Measurements from ENCODE around the gene WDR49. TPM values are rescaled to one million over a fixed set of nuclear protein-coding genes. Genes with fewer than 3 reads are reported as not detected.

Gene WDR49
- total RNA-seq, 1 experiment from 2014 or later: 0.12 TPM

DNA sequence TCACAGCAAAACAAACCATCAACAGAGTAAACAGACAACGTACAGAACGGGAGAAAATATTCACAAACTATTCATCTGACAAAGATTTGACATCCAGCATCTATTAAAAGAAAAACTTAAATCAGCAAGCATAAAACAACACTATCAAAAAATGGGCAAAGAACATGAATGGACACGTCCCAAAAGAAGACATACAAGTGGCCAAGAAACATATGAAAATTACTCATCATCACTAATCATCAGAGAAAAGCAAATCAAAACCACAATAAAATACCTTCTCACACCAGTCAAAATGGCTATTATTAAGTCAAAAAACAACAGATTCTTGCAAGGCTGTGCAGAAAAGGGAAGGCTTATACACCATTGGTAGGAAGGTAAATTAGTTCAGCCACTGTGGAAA lies 166.2 kb downstream of the WDR49 start:
- DNase-seq (ENCODE audit: low read depth): no peak

GRCh38 chr3:167484551-167484950 lies 169.2 kb downstream of the WDR49 start:
- no peak for DNase-seq (ENCODE audit: low read depth)

- no peak for DNase-seq (ENCODE audit: low read depth)
Measured at GRCh38 chr3:167483708-167484475, 169.8 kb downstream of the WDR49 start.

GRCh38 chr3:167481164-167481563 lies 172.6 kb downstream of the WDR49 start:
- DNase-seq (ENCODE audit: low read depth): no peak

- DNase-seq (ENCODE audit: low read depth): no peak
Measured at GRCh38 chr3:167480748-167481147, 173.0 kb downstream of the WDR49 start.

DNA sequence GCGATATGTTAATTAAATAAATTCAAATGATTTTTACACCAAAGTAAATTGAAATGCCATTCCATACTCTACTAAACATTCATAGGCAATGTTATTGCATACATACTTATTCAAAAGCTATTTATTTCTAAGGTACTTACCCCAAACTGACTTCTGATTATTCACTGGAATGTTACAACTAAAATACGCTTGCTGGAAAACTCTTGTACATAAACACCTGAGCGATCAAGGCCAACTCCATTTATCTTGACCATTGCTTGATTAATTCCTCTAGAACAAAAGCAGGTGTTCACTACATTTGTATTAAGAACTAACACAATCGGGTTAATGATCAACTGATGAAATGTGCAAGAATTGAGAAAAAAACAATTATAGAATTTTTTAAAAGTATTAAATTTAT lies 179.9 kb downstream of the WDR49 start, which contains the start of gene SERPINI2:
Gene SERPINI2 (minus strand): TSS at position 180 of the 400 bp plus-strand sequence. CDS start 2,208 bp downstream, outside the sequence.
- no peak for DNase-seq (ENCODE audit: low read depth)

DNA sequence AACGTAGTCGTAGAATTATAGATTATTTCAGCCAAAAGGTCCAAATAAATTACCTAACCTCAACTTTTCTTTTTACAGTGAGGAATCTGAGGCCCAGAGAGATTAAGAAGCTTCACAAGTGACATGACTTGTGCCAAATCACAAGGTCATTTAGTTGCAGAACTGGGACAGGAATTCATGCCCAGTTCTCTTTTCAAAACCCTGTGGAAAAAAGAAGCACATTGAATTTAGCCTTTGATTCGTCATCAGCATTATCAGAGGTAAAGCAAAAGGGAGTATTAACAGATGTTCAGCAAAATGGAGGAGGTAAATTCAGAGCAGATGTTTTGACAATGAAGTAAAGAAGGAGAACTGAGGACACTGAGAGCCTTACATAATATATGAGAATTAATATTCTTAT lies 184.4 kb downstream of the WDR49 start:
- DNase-seq (ENCODE audit: low read depth): no peak

DNA sequence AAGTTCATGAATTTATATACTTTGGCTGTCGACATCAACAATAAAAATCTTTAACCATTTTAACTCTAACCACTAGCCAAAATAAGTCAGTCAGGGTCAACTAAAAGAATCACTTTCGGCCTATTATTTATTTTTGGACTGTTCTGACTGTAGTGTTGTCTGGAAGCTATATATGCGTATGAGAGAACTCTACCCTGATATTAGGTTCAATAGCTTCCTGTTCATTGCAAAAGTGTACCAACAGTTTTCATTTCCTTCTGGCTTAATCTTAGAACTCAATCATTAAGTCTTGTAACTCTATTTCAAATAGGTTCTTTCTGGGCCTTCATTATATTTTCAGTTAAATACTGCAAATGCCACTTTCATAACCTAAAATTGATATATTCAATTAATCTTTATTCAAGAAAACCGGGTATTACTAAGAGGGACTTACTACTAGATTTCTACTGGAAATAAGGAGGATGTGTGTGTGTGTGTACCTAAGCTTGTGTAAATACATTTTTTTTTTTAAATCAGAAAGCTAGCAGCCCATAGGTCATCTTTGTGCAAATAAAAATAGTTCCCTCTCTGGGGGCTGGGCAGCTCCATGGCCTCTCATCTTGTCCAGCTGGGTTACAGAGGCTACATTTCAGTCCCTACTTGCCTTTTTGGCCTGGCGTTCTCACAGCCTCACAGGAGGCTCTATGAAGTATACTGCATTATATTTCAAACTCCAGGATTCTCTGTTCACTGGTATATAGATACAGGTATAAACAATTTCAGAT lies 185.7 kb downstream of the WDR49 start:
- no peak for DNase-seq (ENCODE audit: low read depth)

DNA sequence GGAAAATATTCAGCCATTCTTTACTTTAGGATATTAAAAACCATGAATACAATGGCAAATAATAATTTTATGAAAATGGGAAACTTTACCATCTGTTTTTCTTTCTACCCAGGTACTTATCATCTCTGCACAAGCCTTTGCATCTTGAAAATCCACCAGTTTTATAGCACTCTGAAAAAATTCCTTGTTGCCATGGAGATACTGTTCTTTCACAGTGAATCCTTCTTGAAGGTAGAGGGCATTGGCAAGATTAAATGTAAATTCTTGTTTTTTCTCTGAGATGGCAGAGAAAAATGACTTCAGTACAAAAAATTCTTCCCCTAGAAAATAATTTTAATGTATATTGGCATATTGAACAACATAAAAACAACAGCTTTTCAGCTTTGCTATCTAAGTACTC lies 186.8 kb downstream of the WDR49 start:
- no peak for DNase-seq (ENCODE audit: low read depth)

- DNase-seq (ENCODE audit: low read depth): no peak
Measured at GRCh38 chr3:167456157-167456799, 197.5 kb downstream of the WDR49 start.

DNA sequence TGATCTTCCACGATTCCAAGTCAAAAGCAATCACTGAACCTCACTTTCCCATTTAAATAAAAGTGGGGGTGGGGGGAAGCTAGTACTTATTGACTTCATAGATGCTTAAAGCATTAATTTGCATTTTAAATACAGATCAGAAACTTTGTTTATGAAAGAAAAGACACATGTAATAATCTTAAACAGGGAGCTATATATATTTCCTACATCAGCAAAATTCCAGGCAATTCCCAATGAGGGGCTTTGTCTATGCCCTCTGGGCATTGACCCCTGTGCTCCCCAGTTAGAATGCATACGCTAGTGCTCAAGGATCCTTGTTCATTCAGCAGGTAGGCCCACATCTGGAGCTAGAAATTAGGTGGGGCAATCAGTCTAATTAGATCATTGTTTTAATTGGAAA lies 199.9 kb downstream of the WDR49 start:
- no peak for DNase-seq (ENCODE audit: low read depth)

- DNase-seq (ENCODE audit: low read depth): no peak
Measured at GRCh38 chr3:167451282-167451681, 202.5 kb downstream of the WDR49 start.

DNA sequence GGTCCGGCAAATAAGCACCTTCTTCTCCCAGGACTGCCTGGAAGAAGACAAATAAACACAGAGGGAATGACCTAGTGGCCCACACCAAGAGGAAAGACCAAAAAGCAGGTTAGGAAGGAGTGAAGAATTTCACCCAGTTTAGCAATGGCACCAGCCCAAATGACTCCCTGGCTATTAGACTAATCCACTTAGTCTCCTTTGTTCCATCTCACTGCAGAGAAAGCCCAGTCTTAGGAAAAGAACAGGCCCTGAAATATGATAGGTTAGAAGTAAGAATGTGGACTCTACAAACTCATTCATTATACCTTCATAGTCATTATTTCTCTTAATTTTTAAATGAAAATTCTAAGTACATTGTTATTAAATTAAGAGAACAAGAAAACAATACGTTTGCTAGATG lies 203.1 kb downstream of the WDR49 start:
- DNase-seq (ENCODE audit: low read depth): no peak

- no peak for DNase-seq (ENCODE audit: low read depth)
Measured at GRCh38 chr3:167450195-167450594, 203.5 kb downstream of the WDR49 start.

- DNase-seq (ENCODE audit: low read depth): no peak
Measured at GRCh38 chr3:167445491-167445890, 208.3 kb downstream of the WDR49 start.

- no peak for DNase-seq (ENCODE audit: low read depth)
Measured at GRCh38 chr3:167441256-167441655, 212.5 kb downstream of the WDR49 start.

DNA sequence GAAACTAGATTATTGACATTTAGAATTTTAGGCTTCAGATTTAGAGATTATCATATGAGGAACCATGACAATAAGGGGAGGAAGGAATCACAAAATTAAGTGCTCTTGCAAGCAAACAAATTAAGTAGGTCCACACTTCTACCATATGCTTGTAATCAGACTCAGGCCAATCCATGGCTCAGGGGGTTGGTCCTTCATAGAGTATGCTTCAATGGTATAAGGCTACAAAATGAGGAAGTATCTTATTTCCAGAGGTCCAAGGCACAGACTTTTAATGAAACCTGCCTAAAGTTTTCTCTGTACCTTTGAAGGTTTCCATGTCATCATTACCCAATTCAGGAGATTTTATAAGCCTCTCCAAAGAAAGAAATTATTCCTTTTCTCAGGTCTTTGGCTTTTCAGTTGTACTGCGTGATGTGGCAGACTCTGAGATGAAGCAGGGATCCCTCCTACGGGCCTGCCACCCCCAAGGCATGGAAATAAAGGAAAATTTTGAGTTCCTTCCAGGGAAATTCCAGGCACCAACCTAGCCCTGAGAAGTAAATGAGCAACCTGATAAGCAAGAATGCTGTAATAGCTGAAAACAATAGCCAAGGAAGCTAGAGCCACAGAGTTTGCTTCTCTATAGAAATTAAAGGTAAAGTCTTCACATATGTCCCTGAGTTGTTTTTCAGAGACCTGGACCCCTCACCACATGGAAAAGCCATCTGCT lies 216.2 kb downstream of the WDR49 start:
- DNase-seq (ENCODE audit: low read depth): no peak

Other genes with a start within 250 kb of the WDR49 start
- not detected in 2 replicates for gene SERPINI2, start 179.9 kb downstream of the WDR49 start, total RNA-seq (2014; rRNA removed; shearing (Covaris generic))
- 122 and 146 TPM in 2 replicates for gene PDCD10, start 81.0 kb upstream of the WDR49 start, total RNA-seq (2014; rRNA removed; shearing (Covaris generic))
- 1.9 TPM in 2 replicates for gene SERPINI1, start 81.8 kb upstream of the WDR49 start, total RNA-seq (2014; rRNA removed; shearing (Covaris generic))